HG02885 (cell line): ENCODE measurements around the gene TEKT5.
"Not testable (repeated sequence)": the region's sequence is repeated elsewhere in the genome, so short reads cannot be mapped to it uniquely, and the experiment has no call there.

Experiments
- ATAC-seq: cut with Tn5 transposase; IDR thresholded peaks from one replicate; pipeline ENCODE4 v1.9.1; 2021; ENCODE audit warnings: mild to moderate bottlenecking; ENCODE audit not compliant: unreplicated experiment, poor library complexity

Gene TEKT5

DNA sequence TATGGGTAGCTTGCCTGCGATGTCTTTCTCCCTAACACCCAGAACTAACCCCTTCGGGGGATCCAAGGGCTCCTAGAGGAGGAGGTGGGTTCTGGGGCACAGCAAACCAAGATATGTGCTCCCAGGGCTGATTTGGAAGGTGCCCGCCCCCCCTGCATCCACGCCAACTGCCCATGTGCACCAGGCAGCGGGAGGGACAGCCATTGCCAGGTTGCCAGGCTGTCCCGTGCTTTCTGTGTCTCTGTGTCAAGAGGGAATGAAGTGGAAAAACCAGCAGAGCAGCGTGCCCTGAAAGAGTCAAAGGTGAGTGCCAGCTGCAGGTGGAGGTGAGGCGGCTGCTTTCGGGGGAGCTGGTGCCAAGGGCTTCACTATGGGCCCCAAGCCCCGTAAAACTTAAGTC, 6.4 kb downstream of the TEKT5 start:
- no peak for ATAC-seq

DNA sequence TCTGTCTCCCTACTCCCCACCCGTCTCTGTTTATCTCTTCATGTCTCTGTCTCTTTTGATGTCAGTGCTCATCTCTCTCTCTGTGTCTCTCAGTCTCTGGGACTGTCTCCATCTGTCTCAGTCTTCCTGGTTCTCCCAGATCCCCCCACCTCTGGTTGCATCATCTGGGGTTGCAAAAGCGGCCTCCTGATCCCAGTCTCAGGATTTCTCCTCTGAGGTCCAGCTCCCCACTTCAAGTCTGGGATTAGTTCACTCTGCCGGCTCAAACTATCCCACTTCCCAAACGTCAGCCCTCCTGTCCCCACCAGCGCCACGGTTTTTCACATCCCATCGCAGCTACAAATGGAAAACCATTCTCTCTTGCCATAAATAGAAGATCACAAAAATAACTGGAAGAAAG, 9.0 kb downstream of the TEKT5 start:
- no peak for ATAC-seq

DNA sequence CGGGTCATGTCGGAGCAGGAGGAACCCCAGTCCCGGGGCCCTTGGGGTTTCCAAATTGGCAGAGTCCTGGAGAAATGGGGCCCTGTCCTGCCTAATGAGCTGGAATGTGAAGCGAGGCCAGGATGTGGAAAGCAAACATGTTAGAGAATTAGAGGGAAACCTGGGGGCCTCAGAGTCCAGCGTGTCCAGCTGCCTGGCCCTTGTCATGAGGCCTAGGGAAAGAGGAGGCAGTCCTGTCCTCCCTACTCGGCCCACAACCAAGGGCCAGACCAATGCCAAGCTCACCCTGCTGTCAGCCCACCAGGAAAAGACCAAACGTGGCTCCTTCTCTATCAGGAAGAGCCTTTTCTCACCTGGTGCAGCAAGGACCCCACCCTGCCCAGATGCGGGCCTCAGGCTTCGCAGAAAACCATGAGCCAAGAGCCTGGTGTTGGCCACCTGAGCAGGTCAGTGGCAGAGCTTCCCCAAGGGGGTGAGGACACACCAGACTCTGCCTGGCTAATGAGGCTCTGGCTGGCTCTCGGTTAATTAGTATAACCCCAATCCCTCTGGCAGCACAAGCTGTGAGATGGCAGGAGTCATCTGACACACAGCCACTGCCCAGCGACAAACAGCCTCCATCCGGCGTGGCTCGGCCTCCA, 10.1 kb downstream of the TEKT5 start:
- no peak for ATAC-seq

DNA sequence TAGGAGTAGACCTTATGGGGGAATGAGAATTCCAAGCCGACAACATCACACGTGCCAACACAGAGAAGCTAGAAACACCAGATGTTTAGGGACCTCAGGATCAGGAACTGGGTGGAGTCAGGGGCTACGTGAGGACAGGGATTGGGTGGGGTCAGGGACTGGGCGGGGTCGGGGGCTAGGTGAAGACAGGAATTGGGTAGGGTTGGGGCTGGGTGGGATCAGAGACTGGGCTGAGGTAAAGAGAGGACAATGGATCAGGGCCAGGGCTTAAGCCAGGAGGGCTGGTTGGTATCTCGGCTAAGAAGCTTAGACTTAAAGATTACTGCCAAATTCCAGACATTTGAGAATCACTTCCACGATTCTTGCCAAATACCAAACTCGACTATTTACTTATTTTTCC, 11.6 kb downstream of the TEKT5 start:
- ATAC-seq = no peak

DNA sequence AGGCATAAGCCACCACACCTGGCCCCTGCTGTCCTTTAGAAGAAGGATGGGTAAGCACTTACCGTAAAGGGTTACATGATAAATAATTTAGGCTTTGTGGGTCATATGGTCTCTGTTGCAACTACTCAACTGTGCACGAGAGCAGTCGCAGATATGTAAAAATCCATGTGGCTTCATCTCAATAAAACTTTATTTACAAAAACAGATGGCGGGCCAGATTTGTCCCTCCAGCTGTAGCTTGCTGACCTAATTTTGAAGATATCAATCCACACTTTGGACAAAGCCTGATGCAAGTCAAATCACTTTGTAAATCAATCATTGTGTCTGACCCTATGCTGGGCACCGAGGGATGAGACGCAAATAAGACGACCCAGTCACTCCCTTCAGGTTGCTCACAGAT, 12.1 kb downstream of the TEKT5 start:
- no peak for ATAC-seq

GRCh38 chr16:10681310-10682308, 13.1 kb downstream of the TEKT5 start:
- no peak for ATAC-seq

DNA sequence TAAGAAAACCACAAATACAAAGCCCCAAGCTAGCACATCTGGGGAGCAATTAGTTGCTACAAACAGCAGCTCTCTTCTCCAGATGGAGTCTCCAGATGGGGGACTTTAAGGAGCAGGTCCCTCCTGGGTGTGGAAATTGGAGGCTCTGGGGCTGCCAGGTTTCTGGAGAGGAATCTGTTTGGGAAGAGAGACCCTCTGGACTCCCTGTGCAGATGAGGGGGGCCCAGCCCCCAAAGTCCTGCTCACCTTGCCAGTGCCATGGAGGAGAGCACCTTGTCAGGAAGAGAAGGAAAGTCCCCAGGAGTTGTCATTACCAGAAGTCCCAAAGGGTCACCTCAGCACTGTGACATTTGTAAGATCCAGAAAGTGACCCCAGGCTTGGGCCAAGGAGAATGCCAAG, 14.8 kb downstream of the TEKT5 start:
- ATAC-seq = no peak

GRCh38 chr16:10679441-10679840, 15.3 kb downstream of the TEKT5 start:
- ATAC-seq = not testable (repeated sequence)

- no peak for ATAC-seq
Measured at GRCh38 chr16:10678655-10679054, 16.1 kb downstream of the TEKT5 start.

DNA sequence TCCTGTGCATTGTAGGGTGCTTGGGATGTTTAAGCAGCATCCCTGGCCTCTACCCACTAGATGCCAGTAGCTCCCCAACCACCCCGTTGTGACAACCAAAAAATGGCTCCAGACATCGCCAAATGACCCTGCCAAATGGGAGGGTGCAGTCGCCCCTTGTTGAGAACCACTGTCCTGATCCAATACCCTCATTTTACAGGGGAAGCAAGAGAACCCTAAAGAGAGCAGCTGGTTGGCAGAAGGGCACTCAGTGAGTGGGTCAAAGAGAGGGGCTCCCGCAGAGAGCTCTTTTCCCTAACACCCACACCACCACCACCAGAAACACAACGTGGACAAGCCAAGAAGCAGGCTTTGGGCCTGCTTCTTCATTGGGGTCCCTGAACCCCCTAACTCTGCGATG, 18.4 kb downstream of the TEKT5 start:
- no peak for ATAC-seq

DNA sequence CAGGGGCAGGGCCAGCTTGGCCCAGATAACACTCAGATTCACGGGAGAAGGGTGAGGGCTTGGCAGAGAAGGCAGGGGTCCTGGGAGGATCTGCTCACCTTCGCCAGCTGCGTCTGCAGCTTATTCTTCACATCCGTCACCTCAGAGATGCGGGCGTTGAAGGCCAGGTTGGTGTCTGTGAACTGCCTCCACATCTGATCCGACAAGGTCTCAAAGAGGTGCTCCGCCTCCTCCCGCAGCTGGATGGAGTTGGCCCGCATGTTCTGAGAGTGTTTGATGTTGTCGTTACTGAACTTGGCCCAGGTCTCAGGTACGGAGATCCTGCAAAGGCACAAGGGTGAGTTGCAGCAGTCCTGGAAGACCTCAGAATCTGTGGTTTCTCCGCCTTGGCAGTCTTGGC, 18.9 kb downstream of the TEKT5 start:
- no peak for ATAC-seq

DNA sequence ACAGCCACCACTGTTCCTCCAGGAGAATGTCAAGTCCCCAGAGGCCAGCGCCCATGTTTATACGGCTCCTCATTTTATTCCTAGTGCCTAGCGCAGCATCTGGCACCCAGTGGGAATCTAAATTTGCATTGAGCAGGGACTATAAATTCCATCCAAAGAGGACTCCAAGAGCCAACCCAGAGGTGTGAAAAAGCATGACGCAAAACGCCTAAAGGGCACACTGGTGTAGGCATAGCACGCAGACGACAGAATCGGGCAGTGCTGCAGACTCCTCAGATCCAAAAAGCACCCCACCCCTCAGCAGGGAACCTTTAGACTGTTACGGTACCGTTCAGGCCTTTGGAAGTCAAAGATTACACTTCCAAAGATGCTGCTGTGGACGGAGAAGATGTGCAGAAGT, 19.5 kb downstream of the TEKT5 start:
- no peak for ATAC-seq

DNA sequence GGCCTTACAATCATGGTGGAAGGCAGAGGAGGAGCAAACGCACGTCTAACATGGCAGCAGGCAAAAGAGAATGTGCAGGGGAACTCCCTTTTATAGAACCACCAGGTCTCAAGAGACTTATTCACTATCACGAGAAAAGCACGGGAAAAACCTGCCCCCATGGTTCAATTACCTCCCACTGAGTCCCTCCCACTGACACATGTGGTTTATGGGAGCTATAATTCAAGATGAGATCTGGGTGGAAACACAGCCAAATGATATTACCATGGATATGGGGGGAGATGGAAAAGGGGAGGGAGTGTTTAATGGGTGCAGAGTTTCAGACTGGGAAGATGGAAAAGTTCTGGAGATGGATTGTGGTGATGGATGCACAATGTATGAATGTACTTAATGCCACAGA, 23.0 kb downstream of the TEKT5 start:
- no peak for ATAC-seq

DNA sequence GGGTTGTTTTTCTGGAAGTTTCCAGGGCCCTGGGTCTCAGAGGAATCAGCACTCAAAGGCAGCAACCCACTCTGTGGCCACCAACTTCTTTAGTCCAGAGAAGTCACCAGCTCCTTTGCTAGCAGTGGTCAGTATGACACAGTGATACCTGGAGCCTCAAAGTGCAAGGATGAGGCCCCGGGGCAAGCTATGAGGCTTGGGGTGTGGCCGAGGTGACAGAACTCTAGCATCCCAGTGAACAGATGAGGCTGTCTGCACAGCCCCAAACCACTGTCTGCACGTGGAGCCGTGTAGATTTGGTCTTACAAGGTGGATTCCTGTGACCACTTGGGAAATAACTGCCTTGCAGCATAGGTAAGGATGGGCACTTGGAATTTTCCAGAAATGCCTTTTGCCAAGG, 24.9 kb downstream of the TEKT5 start:
- ATAC-seq = no peak

DNA sequence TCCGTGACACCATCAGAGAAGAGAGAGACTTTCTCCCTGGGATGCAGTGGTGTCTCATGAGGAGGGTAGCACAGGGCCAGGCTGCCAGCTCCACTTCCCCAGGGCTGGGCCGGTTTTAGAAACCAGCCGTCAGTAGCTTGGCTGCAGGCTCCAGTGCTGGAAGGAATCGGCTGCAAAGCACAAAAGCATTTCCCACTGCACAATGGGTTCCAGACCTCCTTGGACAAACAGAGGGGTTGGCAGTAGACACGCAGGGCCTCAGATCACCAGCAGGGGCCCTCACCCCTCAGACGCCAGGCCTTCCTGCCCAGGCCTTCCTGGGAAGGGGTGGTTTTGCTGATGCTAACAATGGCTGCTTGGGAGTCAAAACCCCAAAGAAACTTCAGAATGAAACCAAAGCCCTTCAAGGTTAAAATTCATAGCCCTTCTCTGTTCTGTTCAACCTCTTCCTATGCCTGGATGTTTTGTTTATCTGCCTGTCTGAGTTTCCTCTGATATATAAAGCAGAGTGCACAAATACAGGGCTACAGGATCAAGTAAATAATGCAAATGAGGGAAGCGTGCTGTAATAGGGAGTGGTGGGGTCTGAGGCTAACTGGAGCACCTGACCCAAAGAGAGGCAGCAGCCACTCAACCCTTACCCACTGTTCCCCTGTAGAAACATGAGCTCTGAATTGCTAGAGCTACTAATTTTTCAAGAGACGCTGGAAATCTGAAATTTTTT, 26.2 kb downstream of the TEKT5 start:
- ATAC-seq = no peak

DNA sequence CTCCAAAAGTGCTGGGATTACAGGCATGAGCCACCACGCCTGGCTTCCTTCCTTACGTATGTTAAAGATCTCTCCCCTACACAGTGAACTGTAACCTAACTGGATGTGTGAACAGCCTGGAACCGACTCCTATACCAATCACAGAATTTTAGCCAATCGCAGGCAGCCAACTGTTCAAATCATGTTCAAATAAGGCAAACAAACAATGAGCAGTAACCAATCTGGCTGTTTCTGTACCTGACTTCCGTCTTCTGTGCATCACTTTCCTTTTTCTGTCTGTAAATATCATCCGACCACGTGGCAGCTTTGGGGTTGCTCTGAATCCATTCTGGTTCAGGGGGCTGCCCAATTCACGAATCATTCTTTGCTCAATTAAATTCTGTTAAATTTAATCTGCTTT, 27.5 kb downstream of the TEKT5 start:
- no peak for ATAC-seq

GRCh38 chr16:10666291-10666690, 28.4 kb downstream of the TEKT5 start:
- no peak for ATAC-seq

DNA sequence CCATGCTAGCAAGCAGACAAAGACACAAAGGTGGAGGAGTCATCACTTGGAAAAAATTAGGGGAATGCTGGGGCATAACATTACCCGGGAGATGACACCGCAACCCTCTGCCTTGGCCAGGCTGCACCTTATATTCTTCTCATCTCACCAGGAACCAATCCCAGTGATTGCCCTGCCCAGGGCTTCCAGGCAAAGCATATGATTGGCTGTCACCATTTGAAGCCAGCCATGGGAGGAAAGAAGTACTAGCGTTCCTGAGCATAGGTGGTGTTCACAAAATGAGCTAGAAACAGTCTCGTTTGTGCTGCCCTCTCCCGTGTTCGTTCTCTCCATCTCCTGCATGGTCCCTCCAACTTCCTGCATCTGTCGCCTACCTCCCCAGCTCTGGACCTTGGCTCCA, 29.6 kb downstream of the TEKT5 start:
- no peak for ATAC-seq

- ATAC-seq = no peak
Measured at GRCh38 chr16:10664720-10665126, 30.0 kb downstream of the TEKT5 start.

DNA sequence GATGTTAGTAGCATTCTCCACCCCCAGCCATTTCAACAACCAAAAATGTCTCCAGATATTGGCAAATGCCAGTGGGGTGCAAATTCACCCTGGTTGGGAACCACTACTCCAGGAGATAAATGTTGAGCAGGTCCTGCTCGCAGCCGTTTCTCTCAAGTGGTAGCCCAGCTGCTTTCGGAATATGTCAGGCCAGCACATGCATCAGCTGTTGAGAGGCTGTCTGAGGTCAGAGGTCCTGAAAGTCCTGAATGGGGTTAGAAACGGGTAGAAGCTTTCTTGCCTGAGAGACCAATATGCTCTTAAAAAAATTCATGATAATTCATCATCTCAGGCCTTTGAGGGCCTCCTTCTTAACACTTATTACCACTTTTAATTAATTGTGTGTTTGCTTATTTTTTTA, 31.0 kb downstream of the TEKT5 start:
- no peak for ATAC-seq

DNA sequence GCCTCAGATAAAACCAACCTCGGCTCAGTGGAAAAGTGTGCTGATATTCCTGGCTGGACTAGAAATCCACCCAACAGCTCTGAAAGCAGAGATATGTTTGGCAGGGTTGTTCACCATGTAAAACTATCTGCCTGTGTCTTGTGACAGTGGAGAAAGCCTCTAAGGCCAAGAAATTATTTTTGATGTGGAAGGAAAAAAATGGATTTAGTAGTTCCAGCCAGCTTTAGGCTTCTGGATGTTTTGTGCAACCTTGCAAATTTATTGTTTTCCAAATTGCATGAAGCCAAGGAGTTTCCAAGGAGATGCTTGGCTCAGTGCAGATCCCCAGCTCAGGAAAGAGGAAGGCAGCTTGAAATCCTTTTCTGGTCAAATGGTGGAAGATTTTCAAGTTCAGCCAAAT, 31.6 kb downstream of the TEKT5 start:
- no peak for ATAC-seq
